Thyroid gland (tissue), 4 donors: Measurements from ENCODE around the gene GDI2. TPM values are rescaled to one million over a fixed set of nuclear protein-coding genes. Genes with fewer than 3 reads are reported as not detected.
"Not testable (repeated sequence)": the region's sequence is repeated elsewhere in the genome, so short reads cannot be mapped to it uniquely, and the experiment has no call there.

Experiments
- DNase-seq, 2 donors: peaks; one replicate each; pipeline ENCODE4 v3.0.0-alpha.2; 2019
- H3K27ac ChIP-seq, 3 donors: fragments of 200-600 bp; sonication (generic); 1 replicate in 2 of 3; 2 replicates in 1 of 3; pipeline ENCODE4 v1.5.1; 2016 to 2019; ENCODE audit warnings: mild to moderate bottlenecking in 1 of 3, moderate library complexity in 1 of 3
- H3K27me3 ChIP-seq: fragments of 200-600 bp; sonication (generic); one replicate; pipeline ENCODE4 v1.5.1; 2019
- H3K36me3 ChIP-seq, 2 donors: fragments of 200-600 bp; sonication (generic); one replicate each; pipeline ENCODE4 v1.5.1; 2016 to 2019
- H3K4me1 ChIP-seq, 2 donors: fragments of 200-600 bp; sonication (generic); one replicate each; pipeline ENCODE4 v1.5.1; 2017 to 2019
- H3K4me3 ChIP-seq, 3 donors: fragments of 200-600 bp; sonication (generic); replicated peaks in 1 of 3; 1 replicate in 2 of 3; 2 replicates in 1 of 3; pipeline ENCODE4 v1.5.1; 2016; ENCODE audit warnings: mild to moderate bottlenecking in 1 of 3
- H3K9me3 ChIP-seq: fragments of 200-600 bp; sonication (generic); one replicate; pipeline ENCODE4 v1.5.1; 2017
- POLR2A ChIP-seq, 2 donors: fragments of 450-650 bp; IDR thresholded peaks; one replicate each; pipeline ENCODE4 v1.6.1; 2017; ENCODE audit warnings: antibody characterized with exemption in 2 of 2, mild to moderate bottlenecking in 2 of 2, moderate library complexity in 1 of 2
- WGBS, 2 donors: methylation state at CpG; one replicate each; pipeline ENCODE4 v1.1.5; 2017; 5-methylcytosine and 5-hydroxymethylcytosine counted together
- intact Hi-C: fragments of 100-400 bp; cut with DNase I; formaldehyde crosslinking; loops from one replicate; pipeline ENCODE4 v1.15.1; 2023
- total RNA-seq, 4 donors: library from RNA; depleted of rRNA; stranded (reverse); fragments of >200 nt; gene quantifications; one replicate each; pipeline ENCODE4 v1.2.3, GENCODE V29; 2016
- TF ChIP-seq, protein P1 (sequence below), 6 experiments: fragments of 200-600 bp in 3 of 6; fragments of 450-650 bp in 3 of 6; sonication (generic) in 3 of 6; IDR thresholded peaks; one replicate each; pipeline ENCODE4 v1.5.1; 2016 to 2019; ENCODE audit warnings: antibody characterized with exemption in 6 of 6, mild to moderate bottlenecking in 2 of 6, inconsistent platforms in 1 of 6, moderate library complexity in 1 of 6

Gene GDI2
- total RNA-seq, 4 donors from 2014 or later: 189 to 281 (median 236) TPM

DNA sequence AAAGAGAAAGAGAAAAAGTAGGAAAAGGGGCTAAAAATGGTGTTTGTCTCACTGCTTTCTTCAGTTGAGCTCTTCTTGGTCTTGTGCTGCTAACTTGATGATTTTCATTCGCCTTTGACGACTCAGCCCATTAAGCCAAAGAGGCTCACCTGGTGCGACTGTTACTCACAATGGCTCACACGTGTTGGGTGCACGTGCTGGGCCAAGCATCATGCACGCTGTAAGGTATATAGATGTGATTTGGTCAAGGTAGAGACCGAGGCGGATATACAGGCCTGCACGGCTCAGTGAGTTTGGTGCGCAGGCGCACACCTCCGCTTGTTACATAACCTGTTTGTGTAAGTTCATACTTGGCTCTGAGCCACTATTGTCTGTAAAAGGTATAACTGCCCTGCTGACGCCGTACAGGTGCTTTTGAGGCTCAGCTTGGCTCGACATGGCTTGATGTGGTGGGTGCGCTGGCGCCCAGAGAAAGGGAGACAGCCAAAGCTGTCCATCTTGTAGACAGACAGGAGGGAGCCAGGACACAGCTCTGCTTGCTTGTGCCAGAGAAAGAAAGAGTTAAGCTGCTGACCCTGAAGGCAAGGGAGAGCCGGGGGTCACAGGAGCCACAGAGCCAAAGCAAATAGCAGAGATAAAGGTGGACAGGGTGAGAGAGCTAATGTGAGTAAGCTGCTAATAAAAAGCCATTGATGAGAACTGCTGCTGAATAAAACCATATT is 42.9 kb upstream of the GDI2 start:
- WGBS, 2 donors: 72 to 88% methylated on average over 17 to 18 of the region's 18 CpGs
- Histone ChIP-seq H3K27ac (no peak overlapping the region), H3K36me3 (no peaks in the 10 kb centered on the region), H3K9me3 (no peaks in the 10 kb centered on the region), H3K4me3 (no peak overlapping the region), H3K4me1 (no peaks in the 10 kb centered on the region), H3K27me3 (no peaks in the 10 kb centered on the region)
- no peak for DNase-seq
- intact Hi-C loops: no loop called here
- no peak for TF ChIP-seq POLR2A (IDR thresholded peaks at IDR 0.05)
- TF ChIP-seq, protein P1, sequence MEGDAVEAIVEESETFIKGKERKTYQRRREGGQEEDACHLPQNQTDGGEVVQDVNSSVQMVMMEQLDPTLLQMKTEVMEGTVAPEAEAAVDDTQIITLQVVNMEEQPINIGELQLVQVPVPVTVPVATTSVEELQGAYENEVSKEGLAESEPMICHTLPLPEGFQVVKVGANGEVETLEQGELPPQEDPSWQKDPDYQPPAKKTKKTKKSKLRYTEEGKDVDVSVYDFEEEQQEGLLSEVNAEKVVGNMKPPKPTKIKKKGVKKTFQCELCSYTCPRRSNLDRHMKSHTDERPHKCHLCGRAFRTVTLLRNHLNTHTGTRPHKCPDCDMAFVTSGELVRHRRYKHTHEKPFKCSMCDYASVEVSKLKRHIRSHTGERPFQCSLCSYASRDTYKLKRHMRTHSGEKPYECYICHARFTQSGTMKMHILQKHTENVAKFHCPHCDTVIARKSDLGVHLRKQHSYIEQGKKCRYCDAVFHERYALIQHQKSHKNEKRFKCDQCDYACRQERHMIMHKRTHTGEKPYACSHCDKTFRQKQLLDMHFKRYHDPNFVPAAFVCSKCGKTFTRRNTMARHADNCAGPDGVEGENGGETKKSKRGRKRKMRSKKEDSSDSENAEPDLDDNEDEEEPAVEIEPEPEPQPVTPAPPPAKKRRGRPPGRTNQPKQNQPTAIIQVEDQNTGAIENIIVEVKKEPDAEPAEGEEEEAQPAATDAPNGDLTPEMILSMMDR (IDR thresholded peaks at IDR 0.05): no peak

DNA sequence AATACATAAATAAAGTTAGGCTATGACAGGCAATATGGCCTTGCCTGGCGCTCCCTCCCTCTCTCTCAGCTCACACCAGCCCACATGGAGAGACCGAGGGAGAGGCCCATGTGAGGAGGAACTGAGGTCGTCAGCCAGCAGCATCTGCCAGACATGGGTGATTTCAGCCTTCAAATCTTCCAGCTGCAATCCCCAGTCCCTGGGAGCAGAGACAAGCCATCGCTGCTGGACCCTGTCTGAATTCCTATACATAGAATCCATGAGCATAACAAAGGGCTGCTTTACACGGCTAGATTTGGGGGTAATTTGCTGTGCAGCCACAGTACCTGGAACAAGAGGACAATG is 40.9 kb upstream of the GDI2 start:
- Histone ChIP-seq H3K36me3 (no peaks in the 10 kb centered on the region), H3K4me3 (no peak overlapping the region), H3K4me1 (no peaks in the 10 kb centered on the region), H3K27me3 (no peaks in the 10 kb centered on the region), H3K27ac (no peak overlapping the region), H3K9me3 (no peaks in the 10 kb centered on the region)
- 78 to 84% methylated on average over 5 of the region's 5 CpGs for WGBS, 2 donors
- intact Hi-C loops: no loop called here
- TF ChIP-seq, protein P1 (IDR thresholded peaks at IDR 0.05): no peak
- no peak for TF ChIP-seq POLR2A (IDR thresholded peaks at IDR 0.05)
- DNase-seq: no peak

DNA sequence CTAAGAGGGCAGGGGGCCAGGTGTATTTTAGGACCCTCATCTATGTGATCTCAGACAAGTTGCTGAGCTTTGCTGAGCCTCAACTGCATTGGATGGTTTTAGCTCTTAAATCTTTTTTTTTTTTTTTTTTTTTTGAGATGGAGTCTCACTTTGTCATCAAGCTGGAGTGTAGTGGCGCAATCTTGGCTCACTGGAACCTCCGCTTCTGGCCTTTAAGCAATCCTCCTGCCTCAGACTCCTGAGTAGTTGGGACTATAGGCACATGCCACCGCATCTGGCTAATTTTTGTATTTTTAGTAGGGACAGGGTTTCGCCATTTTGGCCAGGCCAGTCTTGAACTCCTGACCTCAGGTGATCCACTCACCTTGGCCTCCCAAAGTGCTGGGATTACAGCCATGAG is 33.4 kb upstream of the GDI2 start:
- H3K27me3 ChIP-seq, DNase-seq, H3K9me3 ChIP-seq, H3K27ac ChIP-seq, H3K4me3 ChIP-seq, intact Hi-C loops, H3K4me1 ChIP-seq, H3K36me3 ChIP-seq: not testable (repeated sequence)
- WGBS, 2 donors: 94 to 98% methylated on average over 4 of the region's 4 CpGs

DNA sequence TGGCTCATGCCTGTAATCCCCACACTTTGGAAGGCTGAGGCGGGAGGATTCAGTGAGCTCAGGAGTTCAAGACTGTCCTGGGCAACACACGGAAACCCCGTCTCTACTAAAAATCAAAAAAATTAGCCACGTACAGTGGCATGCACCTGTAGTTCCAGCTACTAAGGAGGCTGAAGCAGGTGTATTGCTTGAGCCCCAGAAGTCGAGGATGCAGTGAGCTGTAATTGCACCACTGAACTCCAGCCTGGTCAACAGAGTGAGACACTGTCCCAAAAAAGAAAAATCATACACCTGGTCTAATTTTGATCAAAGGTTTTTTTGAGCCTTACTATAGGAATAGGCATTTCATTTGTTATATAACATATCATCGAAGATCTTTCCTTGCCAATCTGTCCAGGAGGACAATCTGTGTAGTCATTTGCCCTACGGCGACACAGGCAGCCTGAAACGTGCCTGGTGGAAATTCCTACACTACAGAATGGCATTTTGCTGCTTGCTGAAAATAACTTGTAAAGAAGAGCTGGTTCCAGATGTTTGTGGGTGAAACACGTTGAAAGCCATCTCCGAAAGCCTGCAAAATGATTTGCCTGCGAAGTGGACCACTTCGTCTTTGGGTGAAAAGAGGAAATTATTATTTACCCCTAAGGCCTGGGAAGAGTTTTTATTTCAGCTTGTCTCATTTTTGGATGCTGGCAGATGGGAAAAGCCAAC is 31.3 kb upstream of the GDI2 start:
- no peak overlapping the region for H3K27ac ChIP-seq
- WGBS, 2 donors: 78 to 82% methylated on average over 13 of the region's 13 CpGs
- DNase-seq: no peak
- intact Hi-C loops: no loop called here
- TF ChIP-seq POLR2A (IDR thresholded peaks at IDR 0.05): no peak
- TF ChIP-seq, protein P1 (IDR thresholded peaks at IDR 0.05): no peak
- H3K9me3 ChIP-seq: no peaks in the 10 kb centered on the region
- no peaks in the 10 kb centered on the region for H3K27me3 ChIP-seq
- H3K4me3 ChIP-seq: no peak overlapping the region
- no peaks in the 10 kb centered on the region for H3K36me3 ChIP-seq
- no peaks in the 10 kb centered on the region for H3K4me1 ChIP-seq

DNA sequence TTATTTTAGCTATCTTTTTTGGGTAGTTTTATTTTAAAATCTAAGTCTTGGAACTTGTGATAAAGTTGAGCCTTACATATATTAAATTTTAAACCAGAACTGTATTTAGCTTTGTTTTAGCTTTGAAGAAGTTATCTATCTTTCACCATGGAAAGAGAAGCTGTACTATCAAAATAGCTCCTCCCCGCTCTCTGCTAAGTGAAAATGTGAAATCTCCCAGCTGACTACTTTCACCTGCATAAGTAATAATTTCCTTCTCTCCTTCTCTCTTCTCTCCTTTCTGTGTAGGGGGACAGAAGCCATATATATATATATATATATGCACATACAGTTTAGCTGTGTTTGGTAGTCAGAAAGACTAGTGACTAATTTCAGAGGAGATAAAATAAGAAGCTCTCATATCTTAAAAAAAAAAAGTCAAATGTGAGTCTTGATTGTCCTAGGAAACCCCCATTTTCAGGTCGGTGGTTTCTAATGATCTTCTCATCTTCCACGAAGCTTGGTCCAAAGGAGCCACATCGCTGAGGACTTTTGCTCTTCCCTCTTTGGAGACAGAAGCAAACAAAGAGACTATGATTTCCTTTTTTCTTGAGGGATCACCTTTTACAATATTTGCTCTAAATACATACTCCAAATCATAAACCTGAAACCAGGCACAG is 30.6 kb upstream of the GDI2 start:
- intact Hi-C loops: no loop called here
- Histone ChIP-seq H3K27ac (no peak overlapping the region), H3K27me3 (no peaks in the 10 kb centered on the region), H3K4me1 (no peaks in the 10 kb centered on the region), H3K36me3 (no peaks in the 10 kb centered on the region), H3K4me3 (no peak overlapping the region), H3K9me3 (no peaks in the 10 kb centered on the region)
- WGBS, 2 donors: 75 to 82% methylated on average over 4 of the region's 4 CpGs
- no peak for TF ChIP-seq POLR2A (IDR thresholded peaks at IDR 0.05)
- TF ChIP-seq, protein P1 (IDR thresholded peaks at IDR 0.05): no peak
- no peak for DNase-seq
